MM.1S (cell line): ENCODE data around the gene PRR23E.

ENCODE experiments used
- EZH2 ChIP-seq: fragments of 300-600 bp; sonication (generic); optimal IDR thresholded peaks from 2 replicates; pipeline ENCODE3; 2017; ENCODE audit warnings: low read depth, mild to moderate bottlenecking, antibody characterized with exemption, low read length, mixed read lengths
- TF ChIP-seq, protein P1 (sequence below): fragments of 300-600 bp; sonication (generic); IDR thresholded peaks from 2 replicates; pipeline ENCODE4 v1.5.1; 2016; ENCODE audit warnings: antibody characterized with exemption, low read length, mixed read lengths

DNA sequence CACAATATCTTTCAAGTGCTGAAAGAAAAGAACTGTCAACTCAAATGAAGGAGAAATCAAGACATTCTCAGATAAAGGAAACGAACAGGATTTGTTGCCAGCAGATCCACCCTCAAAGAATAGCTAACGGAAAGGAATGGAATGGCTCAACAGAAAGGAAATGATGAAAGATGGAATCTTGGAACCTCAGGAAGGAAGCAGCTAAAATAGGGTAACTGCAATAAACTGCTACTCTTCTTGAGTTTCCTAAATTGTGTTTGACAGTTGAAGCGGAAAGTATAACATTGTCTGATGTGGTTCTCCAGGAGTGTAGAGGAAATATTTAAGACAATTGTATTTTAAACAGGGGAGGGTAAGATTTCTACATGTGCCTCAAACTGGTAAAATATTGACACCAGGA, 22.0 kb downstream of the PRR23E start:
- TF ChIP-seq, protein P1, sequence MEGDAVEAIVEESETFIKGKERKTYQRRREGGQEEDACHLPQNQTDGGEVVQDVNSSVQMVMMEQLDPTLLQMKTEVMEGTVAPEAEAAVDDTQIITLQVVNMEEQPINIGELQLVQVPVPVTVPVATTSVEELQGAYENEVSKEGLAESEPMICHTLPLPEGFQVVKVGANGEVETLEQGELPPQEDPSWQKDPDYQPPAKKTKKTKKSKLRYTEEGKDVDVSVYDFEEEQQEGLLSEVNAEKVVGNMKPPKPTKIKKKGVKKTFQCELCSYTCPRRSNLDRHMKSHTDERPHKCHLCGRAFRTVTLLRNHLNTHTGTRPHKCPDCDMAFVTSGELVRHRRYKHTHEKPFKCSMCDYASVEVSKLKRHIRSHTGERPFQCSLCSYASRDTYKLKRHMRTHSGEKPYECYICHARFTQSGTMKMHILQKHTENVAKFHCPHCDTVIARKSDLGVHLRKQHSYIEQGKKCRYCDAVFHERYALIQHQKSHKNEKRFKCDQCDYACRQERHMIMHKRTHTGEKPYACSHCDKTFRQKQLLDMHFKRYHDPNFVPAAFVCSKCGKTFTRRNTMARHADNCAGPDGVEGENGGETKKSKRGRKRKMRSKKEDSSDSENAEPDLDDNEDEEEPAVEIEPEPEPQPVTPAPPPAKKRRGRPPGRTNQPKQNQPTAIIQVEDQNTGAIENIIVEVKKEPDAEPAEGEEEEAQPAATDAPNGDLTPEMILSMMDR, result no peak
- TF ChIP-seq EZH2, result no peak
